ENCODE data around the gene SLC25A23. TPM values are rescaled to one million over a fixed set of nuclear protein-coding genes. Genes with fewer than 3 reads are reported as not detected.

Gene SLC25A23
- total and polyA plus RNA-seq, 2 of the 4 experiments (the other 2 are of a cell fraction): 7.0 to 7.6 TPM

DNA sequence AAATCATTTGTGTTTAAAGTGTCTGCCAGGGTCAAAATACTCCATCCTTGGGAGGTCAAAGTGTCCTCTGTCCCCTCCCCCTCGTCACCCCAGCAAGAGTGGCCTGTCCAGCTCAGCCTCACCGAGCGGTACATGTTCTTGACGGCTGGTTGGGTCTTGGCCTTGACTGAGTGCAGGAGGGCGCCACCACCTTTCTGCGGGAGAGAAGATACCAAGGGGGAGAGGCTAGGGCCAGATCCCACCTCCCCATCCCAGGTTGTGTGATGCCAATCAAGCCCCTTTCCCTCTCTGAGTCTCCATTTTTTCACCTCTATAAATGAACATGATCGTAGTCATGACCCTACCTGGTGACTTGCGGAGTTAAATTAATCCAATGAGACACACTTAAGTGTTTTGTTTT lies 10.6 kb upstream of the SLC25A23 start:
- no TSS peak for BruUV-seq (replicated peaks)
- H2BK15ac ChIP-seq (ENCODE audit: low read depth, low read length): no peak overlapping the region
- H3K27me3 ChIP-seq (ENCODE audit: control insufficient read depth, insufficient read depth, low read length): peaks cover 16% of the 10 kb centered on the region
- H3K9me1 ChIP-seq (ENCODE audit: insufficient read depth, low read length): no peaks in the 10 kb centered on the region
- no peak overlapping the region for H3K4me3 ChIP-seq (ENCODE audit: insufficient read depth, low read depth, low read length)
- no peaks in the 10 kb centered on the region for H3K79me1 ChIP-seq (ENCODE audit: low read depth in 1 of 2, low read length in 2 of 2)
- no peak overlapping the region for H4K5ac ChIP-seq (ENCODE audit: low read depth, low read length)
- in situ Hi-C loops (cut with MboI; ENCODE audit: low sequenced_read_pairs) (no loop called here), dilution Hi-C loops (cut with HindIII; ENCODE audit: low sequenced_read_pairs, unreplicated experiment) (no loop called here), intact Hi-C loops (cut with micrococcal nuclease) (no loop called here)
- no peak overlapping the region for H4K91ac ChIP-seq (ENCODE audit: insufficient read depth, low read depth, low read length)
- no peak for TF ChIP-seq CEBPB (IDR thresholded peaks at IDR 0.05; ENCODE audit: low read depth, low read length)
- no peak for TF ChIP-seq MAFK (IDR thresholded peaks at IDR 0.05; ENCODE audit: low read depth, low read length)
- no peak for TF ChIP-seq FOS (IDR thresholded peaks at IDR 0.05; ENCODE audit: low read depth, low read length)
- TF ChIP-seq, protein P1, sequence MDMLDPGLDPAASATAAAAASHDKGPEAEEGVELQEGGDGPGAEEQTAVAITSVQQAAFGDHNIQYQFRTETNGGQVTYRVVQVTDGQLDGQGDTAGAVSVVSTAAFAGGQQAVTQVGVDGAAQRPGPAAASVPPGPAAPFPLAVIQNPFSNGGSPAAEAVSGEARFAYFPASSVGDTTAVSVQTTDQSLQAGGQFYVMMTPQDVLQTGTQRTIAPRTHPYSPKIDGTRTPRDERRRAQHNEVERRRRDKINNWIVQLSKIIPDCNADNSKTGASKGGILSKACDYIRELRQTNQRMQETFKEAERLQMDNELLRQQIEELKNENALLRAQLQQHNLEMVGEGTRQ (IDR thresholded peaks at IDR 0.05; ENCODE audit: low read depth, low read length): no peak
- TF ChIP-seq, protein P2, sequence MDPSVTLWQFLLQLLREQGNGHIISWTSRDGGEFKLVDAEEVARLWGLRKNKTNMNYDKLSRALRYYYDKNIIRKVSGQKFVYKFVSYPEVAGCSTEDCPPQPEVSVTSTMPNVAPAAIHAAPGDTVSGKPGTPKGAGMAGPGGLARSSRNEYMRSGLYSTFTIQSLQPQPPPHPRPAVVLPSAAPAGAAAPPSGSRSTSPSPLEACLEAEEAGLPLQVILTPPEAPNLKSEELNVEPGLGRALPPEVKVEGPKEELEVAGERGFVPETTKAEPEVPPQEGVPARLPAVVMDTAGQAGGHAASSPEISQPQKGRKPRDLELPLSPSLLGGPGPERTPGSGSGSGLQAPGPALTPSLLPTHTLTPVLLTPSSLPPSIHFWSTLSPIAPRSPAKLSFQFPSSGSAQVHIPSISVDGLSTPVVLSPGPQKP (IDR thresholded peaks at IDR 0.05; ENCODE audit: borderline replicate concordance, low read depth, low read length): no peak
- no peak for TF ChIP-seq CHD1 (IDR thresholded peaks at IDR 0.05; ENCODE audit: low read depth, low read length)
- TF ChIP-seq MAZ (IDR thresholded peaks at IDR 0.05; ENCODE audit: borderline replicate concordance, low read depth, low read length): no peak
- TF ChIP-seq, protein P3, sequence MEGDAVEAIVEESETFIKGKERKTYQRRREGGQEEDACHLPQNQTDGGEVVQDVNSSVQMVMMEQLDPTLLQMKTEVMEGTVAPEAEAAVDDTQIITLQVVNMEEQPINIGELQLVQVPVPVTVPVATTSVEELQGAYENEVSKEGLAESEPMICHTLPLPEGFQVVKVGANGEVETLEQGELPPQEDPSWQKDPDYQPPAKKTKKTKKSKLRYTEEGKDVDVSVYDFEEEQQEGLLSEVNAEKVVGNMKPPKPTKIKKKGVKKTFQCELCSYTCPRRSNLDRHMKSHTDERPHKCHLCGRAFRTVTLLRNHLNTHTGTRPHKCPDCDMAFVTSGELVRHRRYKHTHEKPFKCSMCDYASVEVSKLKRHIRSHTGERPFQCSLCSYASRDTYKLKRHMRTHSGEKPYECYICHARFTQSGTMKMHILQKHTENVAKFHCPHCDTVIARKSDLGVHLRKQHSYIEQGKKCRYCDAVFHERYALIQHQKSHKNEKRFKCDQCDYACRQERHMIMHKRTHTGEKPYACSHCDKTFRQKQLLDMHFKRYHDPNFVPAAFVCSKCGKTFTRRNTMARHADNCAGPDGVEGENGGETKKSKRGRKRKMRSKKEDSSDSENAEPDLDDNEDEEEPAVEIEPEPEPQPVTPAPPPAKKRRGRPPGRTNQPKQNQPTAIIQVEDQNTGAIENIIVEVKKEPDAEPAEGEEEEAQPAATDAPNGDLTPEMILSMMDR (conservative IDR thresholded peaks at IDR 0.05; ENCODE audit: low read depth, low read length): no peak
- no peak for TF ChIP-seq POLR2A (IDR thresholded peaks at IDR 0.05; ENCODE audit: low read depth, low read length)
- TF ChIP-seq SMC3 (IDR thresholded peaks at IDR 0.05; ENCODE audit: low read depth, low read length): no peak
- TF ChIP-seq BHLHE40 (IDR thresholded peaks at IDR 0.05; ENCODE audit: low read depth, low read length): no peak
- no peak for TF ChIP-seq RCOR1 (IDR thresholded peaks at IDR 0.05; ENCODE audit: insufficient replicate concordance, low read length)
- no peak for TF ChIP-seq RFX5 (IDR thresholded peaks at IDR 0.05; ENCODE audit: low read depth, low read length)
- no peak for TF ChIP-seq RAD21 (IDR thresholded peaks at IDR 0.05; ENCODE audit: low read length)
- TF ChIP-seq NFE2L2 (IDR thresholded peaks at IDR 0.05; ENCODE audit: low read depth, low read length): no peak
- no peak for TF ChIP-seq MXI1 (IDR thresholded peaks at IDR 0.05; ENCODE audit: borderline replicate concordance, low read depth, low read length)
- no peak for ATAC-seq (ENCODE audit: low read depth)
- no peaks in the 10 kb centered on the region for H3K4me1 ChIP-seq (ENCODE audit: control insufficient read depth, insufficient read depth, low read length)
- ChIA-PET POLR2A (ENCODE audit: unreplicated experiment) (interaction anchor here (0.7 kb wide), 1 partner anchor 507 kb away, joined by 11 read pairs; no protein-coding TSS in a partner anchor), CTCF (no interaction called here)
- no CpG with 5 or more reads among the region's 8 CpGs for WGBS, 2 experiments (ENCODE audit: extremely low coverage in 2 of 2, insufficient read length in 1 of 2)
- no peak overlapping the region for H3K27ac ChIP-seq (ENCODE audit: insufficient read depth, low read length)
- H2AK9ac ChIP-seq (replicated peaks; ENCODE audit: low read depth, low read length, poor library complexity): no peak overlapping the region
- H2BK20ac ChIP-seq (ENCODE audit: low read depth, low read length): no peak overlapping the region
- H3K9ac ChIP-seq (ENCODE audit: low read depth, low read length): no peak overlapping the region
- no peak overlapping the region for H3K56ac ChIP-seq (ENCODE audit: extremely low read depth, insufficient read depth, low read length)
- H2AK5ac ChIP-seq (ENCODE audit: low read depth, low read length): no peak overlapping the region
- no peak overlapping the region for H3K4me2 ChIP-seq (ENCODE audit: low read depth, low read length)
- no peak overlapping the region for H3K14ac ChIP-seq (replicated peaks; ENCODE audit: low read depth, low read length)
- H3K18ac ChIP-seq (ENCODE audit: low read depth, low read length): no peak overlapping the region
- H3K23ac ChIP-seq (ENCODE audit: low read depth, low read length): no peak overlapping the region
- no peak overlapping the region for H4K8ac ChIP-seq (ENCODE audit: low read depth in 2 of 2, low read length in 2 of 2)
- no peaks in the 10 kb centered on the region for H3K36me3 ChIP-seq (ENCODE audit: control insufficient read depth, insufficient read depth, low read length)
- no peak for DNase-seq
- H3K9me3 ChIP-seq (ENCODE audit: control insufficient read depth, insufficient read depth, low read length): no peaks in the 10 kb centered on the region
- no peak overlapping the region for H3K4ac ChIP-seq (ENCODE audit: low read depth, low read length)
- H2BK120ac ChIP-seq (ENCODE audit: low read depth, low read length): no peak overlapping the region
- no peaks in the 10 kb centered on the region for H4K20me1 ChIP-seq (ENCODE audit: insufficient read depth, low read length)
- H2AFZ ChIP-seq (replicated peaks; ENCODE audit: low read length, poor library complexity): no peak overlapping the region
- H2BK5ac ChIP-seq (ENCODE audit: low read depth, low read length, poor library complexity, severe bottlenecking): no peak overlapping the region
